ENCODE measurements around the gene RASSF5. TPM values are rescaled to one million over a fixed set of nuclear protein-coding genes. Genes with fewer than 3 reads are reported as not detected.

RASSF5 gene
- total and polyA plus RNA-seq, 2 of the 13 experiments (the other 11 are each of a cell fraction or from before 2014, with no cell fraction given): 0.18 to 0.40 TPM

DNA sequence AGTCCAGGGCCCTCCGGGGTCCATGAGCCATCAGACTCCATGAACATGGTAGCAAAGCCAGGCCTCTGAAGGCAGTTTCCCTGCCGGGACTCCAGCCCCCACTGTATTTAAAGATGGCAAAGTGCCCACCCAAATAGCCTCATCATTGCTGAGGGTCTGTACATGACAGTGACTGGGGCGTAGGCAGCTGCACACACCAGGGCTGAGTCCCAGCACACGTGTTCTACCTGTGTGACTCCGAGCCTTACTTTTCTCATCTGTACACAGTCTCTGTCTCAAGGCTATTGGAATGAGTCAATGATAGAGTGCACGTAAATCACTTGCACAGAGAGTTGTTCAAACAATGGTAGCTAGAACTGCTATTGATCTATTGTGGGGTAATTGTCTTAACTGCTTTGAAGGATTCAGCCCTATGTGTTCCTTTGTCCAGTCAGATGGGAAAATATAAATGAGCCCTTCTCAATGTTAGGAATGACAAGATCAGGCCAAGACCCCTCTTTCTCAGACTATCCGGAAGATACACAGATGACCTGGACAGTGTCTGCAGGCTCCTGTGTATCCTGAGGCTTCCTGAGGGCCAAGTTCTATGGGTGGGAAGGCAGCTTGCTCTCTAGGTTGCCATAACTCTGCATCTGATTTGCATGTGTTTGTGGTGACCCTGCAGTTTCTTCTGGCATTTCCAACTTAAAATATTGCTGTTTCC lies 48.9 kb downstream of the RASSF5 start (continued):
- TF ChIP-seq, protein P1, sequence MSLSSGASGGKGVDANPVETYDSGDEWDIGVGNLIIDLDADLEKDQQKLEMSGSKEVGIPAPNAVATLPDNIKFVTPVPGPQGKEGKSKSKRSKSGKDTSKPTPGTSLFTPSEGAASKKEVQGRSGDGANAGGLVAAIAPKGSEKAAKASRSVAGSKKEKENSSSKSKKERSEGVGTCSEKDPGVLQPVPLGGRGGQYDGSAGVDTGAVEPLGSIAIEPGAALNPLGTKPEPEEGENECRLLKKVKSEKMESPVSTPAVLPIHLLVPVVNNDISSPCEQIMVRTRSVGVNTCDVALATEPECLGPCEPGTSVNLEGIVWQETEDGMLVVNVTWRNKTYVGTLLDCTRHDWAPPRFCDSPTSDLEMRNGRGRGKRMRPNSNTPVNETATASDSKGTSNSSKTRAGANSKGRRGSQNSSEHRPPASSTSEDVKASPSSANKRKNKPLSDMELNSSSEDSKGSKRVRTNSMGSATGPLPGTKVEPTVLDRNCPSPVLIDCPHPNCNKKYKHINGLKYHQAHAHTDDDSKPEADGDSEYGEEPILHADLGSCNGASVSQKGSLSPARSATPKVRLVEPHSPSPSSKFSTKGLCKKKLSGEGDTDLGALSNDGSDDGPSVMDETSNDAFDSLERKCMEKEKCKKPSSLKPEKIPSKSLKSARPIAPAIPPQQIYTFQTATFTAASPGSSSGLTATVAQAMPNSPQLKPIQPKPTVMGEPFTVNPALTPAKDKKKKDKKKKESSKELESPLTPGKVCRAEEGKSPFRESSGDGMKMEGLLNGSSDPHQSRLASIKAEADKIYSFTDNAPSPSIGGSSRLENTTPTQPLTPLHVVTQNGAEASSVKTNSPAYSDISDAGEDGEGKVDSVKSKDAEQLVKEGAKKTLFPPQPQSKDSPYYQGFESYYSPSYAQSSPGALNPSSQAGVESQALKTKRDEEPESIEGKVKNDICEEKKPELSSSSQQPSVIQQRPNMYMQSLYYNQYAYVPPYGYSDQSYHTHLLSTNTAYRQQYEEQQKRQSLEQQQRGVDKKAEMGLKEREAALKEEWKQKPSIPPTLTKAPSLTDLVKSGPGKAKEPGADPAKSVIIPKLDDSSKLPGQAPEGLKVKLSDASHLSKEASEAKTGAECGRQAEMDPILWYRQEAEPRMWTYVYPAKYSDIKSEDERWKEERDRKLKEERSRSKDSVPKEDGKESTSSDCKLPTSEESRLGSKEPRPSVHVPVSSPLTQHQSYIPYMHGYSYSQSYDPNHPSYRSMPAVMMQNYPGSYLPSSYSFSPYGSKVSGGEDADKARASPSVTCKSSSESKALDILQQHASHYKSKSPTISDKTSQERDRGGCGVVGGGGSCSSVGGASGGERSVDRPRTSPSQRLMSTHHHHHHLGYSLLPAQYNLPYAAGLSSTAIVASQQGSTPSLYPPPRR (CRISPR knock-in tag; IDR thresholded peaks at IDR 0.05; ENCODE audit: borderline replicate concordance): peak; percentile 76; the same call in 1 of the 2 replicates
- TF ChIP-seq PCBP1 (IDR thresholded peaks at IDR 0.05; ENCODE audit: borderline replicate concordance, low read depth, low read length) (no peak), ZNF317 (CRISPR knock-in tag; IDR thresholded peaks at IDR 0.05) (no peak), ZKSCAN5 (CRISPR knock-in tag; IDR thresholded peaks at IDR 0.05) (no peak), ZNF124 (CRISPR knock-in tag; IDR thresholded peaks at IDR 0.05) (no peak), SMAD1 (CRISPR knock-in tag; IDR thresholded peaks at IDR 0.05; ENCODE audit: borderline replicate concordance, low read depth) (no peak), ELF4 (CRISPR knock-in tag; IDR thresholded peaks at IDR 0.05; ENCODE audit: borderline replicate concordance) (no peak), ZNF878 (CRISPR knock-in tag; IDR thresholded peaks at IDR 0.05) (no peak)
- TF ChIP-seq, protein P2, sequence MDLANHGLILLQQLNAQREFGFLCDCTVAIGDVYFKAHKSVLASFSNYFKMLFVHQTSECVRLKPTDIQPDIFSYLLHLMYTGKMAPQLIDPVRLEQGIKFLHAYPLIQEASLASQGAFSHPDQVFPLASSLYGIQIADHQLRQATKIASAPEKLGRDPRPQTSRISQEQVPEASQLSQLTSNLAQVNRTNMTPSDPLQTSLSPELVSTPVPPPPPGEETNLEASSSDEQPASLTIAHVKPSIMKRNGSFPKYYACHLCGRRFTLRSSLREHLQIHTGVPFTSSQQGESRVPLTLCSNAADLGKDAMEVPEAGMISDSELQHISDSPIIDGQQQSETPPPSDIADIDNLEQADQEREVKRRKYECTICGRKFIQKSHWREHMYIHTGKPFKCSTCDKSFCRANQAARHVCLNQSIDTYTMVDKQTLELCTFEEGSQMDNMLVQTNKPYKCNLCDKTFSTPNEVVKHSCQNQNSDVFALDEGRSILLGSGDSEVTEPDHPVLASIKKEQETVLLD (CRISPR knock-in tag; IDR thresholded peaks at IDR 0.05; ENCODE audit: low read depth): no peak
- TF ChIP-seq, protein P3, sequence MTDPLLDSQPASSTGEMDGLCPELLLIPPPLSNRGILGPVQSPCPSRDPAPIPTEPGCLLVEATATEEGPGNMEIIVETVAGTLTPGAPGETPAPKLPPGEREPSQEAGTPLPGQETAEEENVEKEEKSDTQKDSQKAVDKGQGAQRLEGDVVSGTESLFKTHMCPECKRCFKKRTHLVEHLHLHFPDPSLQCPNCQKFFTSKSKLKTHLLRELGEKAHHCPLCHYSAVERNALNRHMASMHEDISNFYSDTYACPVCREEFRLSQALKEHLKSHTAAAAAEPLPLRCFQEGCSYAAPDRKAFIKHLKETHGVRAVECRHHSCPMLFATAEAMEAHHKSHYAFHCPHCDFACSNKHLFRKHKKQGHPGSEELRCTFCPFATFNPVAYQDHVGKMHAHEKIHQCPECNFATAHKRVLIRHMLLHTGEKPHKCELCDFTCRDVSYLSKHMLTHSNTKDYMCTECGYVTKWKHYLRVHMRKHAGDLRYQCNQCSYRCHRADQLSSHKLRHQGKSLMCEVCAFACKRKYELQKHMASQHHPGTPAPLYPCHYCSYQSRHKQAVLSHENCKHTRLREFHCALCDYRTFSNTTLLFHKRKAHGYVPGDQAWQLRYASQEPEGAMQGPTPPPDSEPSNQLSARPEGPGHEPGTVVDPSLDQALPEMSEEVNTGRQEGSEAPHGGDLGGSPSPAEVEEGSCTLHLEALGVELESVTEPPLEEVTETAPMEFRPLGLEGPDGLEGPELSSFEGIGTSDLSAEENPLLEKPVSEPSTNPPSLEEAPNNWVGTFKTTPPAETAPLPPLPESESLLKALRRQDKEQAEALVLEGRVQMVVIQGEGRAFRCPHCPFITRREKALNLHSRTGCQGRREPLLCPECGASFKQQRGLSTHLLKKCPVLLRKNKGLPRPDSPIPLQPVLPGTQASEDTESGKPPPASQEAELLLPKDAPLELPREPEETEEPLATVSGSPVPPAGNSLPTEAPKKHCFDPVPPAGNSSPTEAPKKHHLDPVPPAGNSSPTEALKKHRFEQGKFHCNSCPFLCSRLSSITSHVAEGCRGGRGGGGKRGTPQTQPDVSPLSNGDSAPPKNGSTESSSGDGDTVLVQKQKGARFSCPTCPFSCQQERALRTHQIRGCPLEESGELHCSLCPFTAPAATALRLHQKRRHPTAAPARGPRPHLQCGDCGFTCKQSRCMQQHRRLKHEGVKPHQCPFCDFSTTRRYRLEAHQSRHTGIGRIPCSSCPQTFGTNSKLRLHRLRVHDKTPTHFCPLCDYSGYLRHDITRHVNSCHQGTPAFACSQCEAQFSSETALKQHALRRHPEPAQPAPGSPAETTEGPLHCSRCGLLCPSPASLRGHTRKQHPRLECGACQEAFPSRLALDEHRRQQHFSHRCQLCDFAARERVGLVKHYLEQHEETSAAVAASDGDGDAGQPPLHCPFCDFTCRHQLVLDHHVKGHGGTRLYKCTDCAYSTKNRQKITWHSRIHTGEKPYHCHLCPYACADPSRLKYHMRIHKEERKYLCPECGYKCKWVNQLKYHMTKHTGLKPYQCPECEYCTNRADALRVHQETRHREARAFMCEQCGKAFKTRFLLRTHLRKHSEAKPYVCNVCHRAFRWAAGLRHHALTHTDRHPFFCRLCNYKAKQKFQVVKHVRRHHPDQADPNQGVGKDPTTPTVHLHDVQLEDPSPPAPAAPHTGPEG (CRISPR knock-in tag; IDR thresholded peaks at IDR 0.05): no peak
- TF ChIP-seq, protein P4, sequence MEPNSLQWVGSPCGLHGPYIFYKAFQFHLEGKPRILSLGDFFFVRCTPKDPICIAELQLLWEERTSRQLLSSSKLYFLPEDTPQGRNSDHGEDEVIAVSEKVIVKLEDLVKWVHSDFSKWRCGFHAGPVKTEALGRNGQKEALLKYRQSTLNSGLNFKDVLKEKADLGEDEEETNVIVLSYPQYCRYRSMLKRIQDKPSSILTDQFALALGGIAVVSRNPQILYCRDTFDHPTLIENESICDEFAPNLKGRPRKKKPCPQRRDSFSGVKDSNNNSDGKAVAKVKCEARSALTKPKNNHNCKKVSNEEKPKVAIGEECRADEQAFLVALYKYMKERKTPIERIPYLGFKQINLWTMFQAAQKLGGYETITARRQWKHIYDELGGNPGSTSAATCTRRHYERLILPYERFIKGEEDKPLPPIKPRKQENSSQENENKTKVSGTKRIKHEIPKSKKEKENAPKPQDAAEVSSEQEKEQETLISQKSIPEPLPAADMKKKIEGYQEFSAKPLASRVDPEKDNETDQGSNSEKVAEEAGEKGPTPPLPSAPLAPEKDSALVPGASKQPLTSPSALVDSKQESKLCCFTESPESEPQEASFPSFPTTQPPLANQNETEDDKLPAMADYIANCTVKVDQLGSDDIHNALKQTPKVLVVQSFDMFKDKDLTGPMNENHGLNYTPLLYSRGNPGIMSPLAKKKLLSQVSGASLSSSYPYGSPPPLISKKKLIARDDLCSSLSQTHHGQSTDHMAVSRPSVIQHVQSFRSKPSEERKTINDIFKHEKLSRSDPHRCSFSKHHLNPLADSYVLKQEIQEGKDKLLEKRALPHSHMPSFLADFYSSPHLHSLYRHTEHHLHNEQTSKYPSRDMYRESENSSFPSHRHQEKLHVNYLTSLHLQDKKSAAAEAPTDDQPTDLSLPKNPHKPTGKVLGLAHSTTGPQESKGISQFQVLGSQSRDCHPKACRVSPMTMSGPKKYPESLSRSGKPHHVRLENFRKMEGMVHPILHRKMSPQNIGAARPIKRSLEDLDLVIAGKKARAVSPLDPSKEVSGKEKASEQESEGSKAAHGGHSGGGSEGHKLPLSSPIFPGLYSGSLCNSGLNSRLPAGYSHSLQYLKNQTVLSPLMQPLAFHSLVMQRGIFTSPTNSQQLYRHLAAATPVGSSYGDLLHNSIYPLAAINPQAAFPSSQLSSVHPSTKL (CRISPR knock-in tag; IDR thresholded peaks at IDR 0.05): peak; percentile 86
